Activated CD8-positive, alpha-beta T cell treated with anti-CD3 and anti-CD28 coated beads for 36 hours (primary cell): ENCODE results near the gene TMEM108. TPM values are rescaled to one million over a fixed set of nuclear protein-coding genes. Genes with fewer than 3 reads are reported as not detected.

Experiments
- ATAC-seq: fragments of 200-7000 bp; cut with Tn5 transposase; one replicate; pipeline ENCODE4 v1.10.0; 2021; ENCODE audit warnings: mild to moderate bottlenecking, moderate library complexity
- CTCF ChIA-PET: fragments of 350-600 bp; sonication (Branson Sonifier 250); formaldehyde crosslinking; loops from one replicate; lab custom pipeline; 2021; ENCODE audit warnings: antibody characterized with exemption; lab: Charles Lee
- POLR2A ChIA-PET: fragments of 350-600 bp; sonication (Branson Sonifier 250); formaldehyde crosslinking; loops from one replicate; lab custom pipeline; 2021; ENCODE audit warnings: antibody characterized with exemption; lab: Charles Lee
- DNase-seq: peaks from one replicate; pipeline ENCODE4 v3.0.0-alpha.2; 2020
- H3K27ac Mint-ChIP-seq: one replicate; pipeline ENCODE4 v1.8.0; 2021; ENCODE audit warnings: mild to moderate bottlenecking, mixed read lengths
- H3K27me3 Mint-ChIP-seq: one replicate; pipeline ENCODE4 v1.8.0; 2021; ENCODE audit warnings: mixed read lengths
- H3K36me3 Mint-ChIP-seq: one replicate; pipeline ENCODE4 v1.8.0; 2021; ENCODE audit warnings: low read depth, mixed read lengths
- H3K4me1 Mint-ChIP-seq: one replicate; pipeline ENCODE4 v1.8.0; 2021; ENCODE audit warnings: low read depth, mixed read lengths
- H3K4me3 Mint-ChIP-seq: one replicate; pipeline ENCODE4 v1.8.0; 2021; ENCODE audit warnings: mild to moderate bottlenecking, moderate library complexity, mixed read lengths
- H3K9me3 Mint-ChIP-seq: one replicate; pipeline ENCODE4 v1.8.0; 2021; ENCODE audit warnings: mixed read lengths
- intact Hi-C: fragments of 100-400 bp; cut with micrococcal nuclease; formaldehyde crosslinking; loops from one replicate; pipeline ENCODE4 v1.10.0; 2022
- total RNA-seq, 2 experiments: library from RNA; stranded (reverse); gene quantifications; one replicate each; pipeline ENCODE4 v1.2.3, GENCODE V29; 2021
- TF ChIP-seq, protein P1 (sequence below): fragments of 200-600 bp; IDR thresholded peaks from one replicate; pipeline ENCODE4 v1.8.0; 2022; ENCODE audit warnings: antibody characterized with exemption, mild to moderate bottlenecking

Gene TMEM108
- total RNA-seq, 2 experiments from 2014 or later = not detected

- POLR2A ChIA-PET = no interaction called here
- H3K36me3 Mint-ChIP-seq = no peaks in the 10 kb centered on the region
- ATAC-seq (no peak), DNase-seq (no peak)
- no peaks in the 10 kb centered on the region for H3K4me1 Mint-ChIP-seq
- CTCF ChIA-PET = interaction anchor here (1.5 kb wide), 1 partner anchor 8 kb away, joined by 3 read pairs; no protein-coding TSS in a partner anchor
- TF ChIP-seq, protein P1, sequence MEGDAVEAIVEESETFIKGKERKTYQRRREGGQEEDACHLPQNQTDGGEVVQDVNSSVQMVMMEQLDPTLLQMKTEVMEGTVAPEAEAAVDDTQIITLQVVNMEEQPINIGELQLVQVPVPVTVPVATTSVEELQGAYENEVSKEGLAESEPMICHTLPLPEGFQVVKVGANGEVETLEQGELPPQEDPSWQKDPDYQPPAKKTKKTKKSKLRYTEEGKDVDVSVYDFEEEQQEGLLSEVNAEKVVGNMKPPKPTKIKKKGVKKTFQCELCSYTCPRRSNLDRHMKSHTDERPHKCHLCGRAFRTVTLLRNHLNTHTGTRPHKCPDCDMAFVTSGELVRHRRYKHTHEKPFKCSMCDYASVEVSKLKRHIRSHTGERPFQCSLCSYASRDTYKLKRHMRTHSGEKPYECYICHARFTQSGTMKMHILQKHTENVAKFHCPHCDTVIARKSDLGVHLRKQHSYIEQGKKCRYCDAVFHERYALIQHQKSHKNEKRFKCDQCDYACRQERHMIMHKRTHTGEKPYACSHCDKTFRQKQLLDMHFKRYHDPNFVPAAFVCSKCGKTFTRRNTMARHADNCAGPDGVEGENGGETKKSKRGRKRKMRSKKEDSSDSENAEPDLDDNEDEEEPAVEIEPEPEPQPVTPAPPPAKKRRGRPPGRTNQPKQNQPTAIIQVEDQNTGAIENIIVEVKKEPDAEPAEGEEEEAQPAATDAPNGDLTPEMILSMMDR = no peak
- H3K4me3 Mint-ChIP-seq = no peak overlapping the region
- intact Hi-C loops = no loop called here
- H3K9me3 Mint-ChIP-seq = no peaks in the 10 kb centered on the region
- H3K27ac Mint-ChIP-seq = no peak overlapping the region
- peaks cover 11% of the 10 kb centered on the region for H3K27me3 Mint-ChIP-seq
Measured at GRCh38 chr3:133269393-133269792, 231.2 kb downstream of the TMEM108 start.

- Mint-ChIP-seq H3K4me1 (no peaks in the 10 kb centered on the region), H3K27ac (no peak overlapping the region), H3K4me3 (no peak overlapping the region), H3K27me3 (peaks cover 12% of the 10 kb centered on the region), H3K9me3 (no peaks in the 10 kb centered on the region), H3K36me3 (no peaks in the 10 kb centered on the region)
- POLR2A ChIA-PET = no interaction called here
- no peak for ATAC-seq
- TF ChIP-seq, protein P1 = no peak
- no peak for DNase-seq
- intact Hi-C loops = no loop called here
- CTCF ChIA-PET = no interaction called here
Measured at GRCh38 chr3:133270631-133271030, 232.4 kb downstream of the TMEM108 start.

- no peaks in the 10 kb centered on the region for H3K4me1 Mint-ChIP-seq
- TF ChIP-seq, protein P1 = no peak
Measured at GRCh38 chr3:133271042-133271441, 232.9 kb downstream of the TMEM108 start.

DNA sequence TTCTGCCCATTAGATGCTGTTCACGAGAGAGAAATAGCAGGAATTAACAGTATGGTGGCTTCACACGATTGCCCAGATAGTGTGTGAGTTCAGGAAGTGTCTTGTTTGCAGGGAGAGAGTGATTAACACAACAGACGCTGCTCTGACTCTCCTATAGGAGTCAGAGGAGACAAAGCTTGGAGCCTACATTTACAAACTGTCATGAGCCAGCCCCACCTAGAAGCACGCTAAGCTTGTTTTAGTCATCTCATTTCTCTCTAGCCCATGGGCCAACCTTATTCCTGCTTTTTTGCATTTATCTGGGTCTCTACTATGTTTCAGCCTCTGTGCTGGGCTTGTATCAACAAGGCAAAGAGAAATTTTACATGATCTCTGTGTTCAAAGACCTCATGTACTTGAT lies 233.3 kb downstream of the TMEM108 start:
- DNase-seq = no peak
- CTCF ChIA-PET = no interaction called here
- peaks cover under 1% of the 10 kb centered on the region for H3K4me1 Mint-ChIP-seq

More at GRCh38 chr3:133271042-133271441, 232.9 kb downstream of the TMEM108 start:
- intact Hi-C loops = no loop called here
- Mint-ChIP-seq H3K27ac (no peak overlapping the region), H3K36me3 (no peaks in the 10 kb centered on the region), H3K4me3 (no peak overlapping the region), H3K27me3 (peaks cover 12% of the 10 kb centered on the region), H3K9me3 (no peaks in the 10 kb centered on the region)
- DNase-seq (no peak), ATAC-seq (no peak)
- ChIA-PET CTCF (no interaction called here), POLR2A (no interaction called here)

DNA sequence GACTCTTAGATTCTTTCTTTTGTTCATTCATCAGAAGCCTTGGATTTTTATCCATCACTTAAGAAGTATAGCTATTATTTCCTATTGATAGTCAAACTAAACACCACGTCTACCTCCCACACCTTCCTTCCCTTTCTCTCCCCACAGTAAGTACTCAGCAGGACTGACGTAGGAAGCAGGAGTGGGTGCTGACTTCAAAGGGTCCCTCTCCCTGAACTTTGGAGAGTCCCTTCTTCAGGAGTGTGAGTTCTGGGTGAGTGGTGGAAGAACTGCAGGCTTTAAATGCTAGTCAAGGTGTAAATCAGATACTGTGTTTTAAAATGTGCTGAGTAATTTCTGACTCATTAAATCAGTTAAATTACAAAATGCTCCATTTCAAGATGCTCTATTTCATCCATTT lies 235.2 kb downstream of the TMEM108 start:
- no peak for ATAC-seq
- Mint-ChIP-seq H3K36me3 (no peaks in the 10 kb centered on the region), H3K27me3 (peaks cover 10% of the 10 kb centered on the region), H3K4me1 (peaks cover 2% of the 10 kb centered on the region), H3K9me3 (no peaks in the 10 kb centered on the region), H3K27ac (no peak overlapping the region), H3K4me3 (no peak overlapping the region)
- TF ChIP-seq, protein P1 = no peak
- DNase-seq = no peak
- ChIA-PET POLR2A (no interaction called here), CTCF (no interaction called here)
- intact Hi-C loops = no loop called here

More for the DNA sequence above, 233.3 kb downstream of the TMEM108 start:
- no peak for ATAC-seq
- no peaks in the 10 kb centered on the region for H3K36me3 Mint-ChIP-seq
- no peak overlapping the region for H3K4me3 Mint-ChIP-seq
- intact Hi-C loops = no loop called here
- H3K27ac Mint-ChIP-seq = no peak overlapping the region
- TF ChIP-seq, protein P1 = no peak
- H3K9me3 Mint-ChIP-seq = no peaks in the 10 kb centered on the region
- H3K27me3 Mint-ChIP-seq = peaks cover 10% of the 10 kb centered on the region
- POLR2A ChIA-PET = no interaction called here
